WERI-Rb-1 (cell line): Measurements from ENCODE around the gene CHPT1.

Experiments
- DNase-seq: peaks from one replicate; pipeline ENCODE4 v3.0.0-alpha.2; 2020
- H3K27ac ChIP-seq: fragments of 250-450 bp; sonication (Bioruptor Pico); 2 replicates; pipeline ENCODE4 v1.5.1; 2020; ENCODE audit warnings: mild to moderate bottlenecking, moderate library complexity
- H3K27me3 ChIP-seq: fragments of 250-450 bp; sonication (Bioruptor Pico); 2 replicates; pipeline ENCODE4 v1.5.1; 2021; ENCODE audit warnings: mild to moderate bottlenecking, low read depth, moderate library complexity; ENCODE audit not compliant: insufficient read depth, severe bottlenecking
- H3K36me3 ChIP-seq: fragments of 250-450 bp; sonication (Bioruptor Pico); 2 replicates; pipeline ENCODE4 v1.5.1; 2020; ENCODE audit warnings: mild to moderate bottlenecking, moderate library complexity
- H3K4me3 ChIP-seq: 2 replicates; pipeline ENCODE4 v1.5.1; 2011; ENCODE audit warnings: low read depth, mild to moderate bottlenecking, control low read depth, low read length
- H3K9me3 ChIP-seq: fragments of 250-450 bp; sonication (Bioruptor Pico); 2 replicates; pipeline ENCODE4 v1.5.1; 2021; ENCODE audit warnings: mild to moderate bottlenecking, moderate library complexity; ENCODE audit not compliant: severe bottlenecking
- CTCF ChIP-seq: IDR thresholded peaks from 2 replicates; pipeline ENCODE4 v1.5.1; 2011; ENCODE audit warnings: low read depth, mild to moderate bottlenecking, control low read depth, inconsistent platforms, low read length

Gene CHPT1

GRCh38 chr12:101686176-101686575 lies 11.3 kb upstream of the CHPT1 start:
- TF ChIP-seq CTCF: no peak
- H3K27ac ChIP-seq: no peak overlapping the region
- H3K27me3 ChIP-seq: no peaks in the 10 kb centered on the region
- H3K9me3 ChIP-seq: no peaks in the 10 kb centered on the region
- no peaks in the 10 kb centered on the region for H3K36me3 ChIP-seq
- H3K4me3 ChIP-seq: no peak overlapping the region
- no peak for DNase-seq

GRCh38 chr12:101690544-101691098 lies 6.8 kb upstream of the CHPT1 start:
- H3K27me3 ChIP-seq: no peaks in the 10 kb centered on the region
- H3K9me3 ChIP-seq: no peaks in the 10 kb centered on the region
- no peak for DNase-seq
- no peak overlapping the region for H3K4me3 ChIP-seq
- TF ChIP-seq CTCF: no peak
- H3K27ac ChIP-seq: no peak overlapping the region
- H3K36me3 ChIP-seq: no peaks in the 10 kb centered on the region

- no peak overlapping the region for H3K4me3 ChIP-seq
- no peaks in the 10 kb centered on the region for H3K9me3 ChIP-seq
- H3K27me3 ChIP-seq: no peaks in the 10 kb centered on the region
- no peak for TF ChIP-seq CTCF
- DNase-seq: no peak
- no peak overlapping the region for H3K27ac ChIP-seq
- no peaks in the 10 kb centered on the region for H3K36me3 ChIP-seq
Measured at GRCh38 chr12:101691503-101692096, 5.8 kb upstream of the CHPT1 start.

- no peaks in the 10 kb centered on the region for H3K9me3 ChIP-seq
- no peaks in the 10 kb centered on the region for H3K36me3 ChIP-seq
- DNase-seq: no peak
- H3K27ac ChIP-seq: no peak overlapping the region
- H3K27me3 ChIP-seq: no peaks in the 10 kb centered on the region
- H3K4me3 ChIP-seq: no peak overlapping the region
- TF ChIP-seq CTCF: no peak
Measured at GRCh38 chr12:101694297-101694848, 3.1 kb upstream of the CHPT1 start.

- no peak for TF ChIP-seq CTCF
Measured at GRCh38 chr12:101694986-101695385, 2.5 kb upstream of the CHPT1 start.

More at GRCh38 chr12:101694986-101695385, 2.5 kb upstream of the CHPT1 start:
- no peak for DNase-seq
- Histone ChIP-seq H3K36me3 (no peaks in the 10 kb centered on the region), H3K4me3 (no peak overlapping the region), H3K27ac (no peak overlapping the region), H3K9me3 (no peaks in the 10 kb centered on the region), H3K27me3 (no peaks in the 10 kb centered on the region)
